Upper lobe of right lung (tissue), 1 donor: ENCODE results near the gene ANKRD42. TPM values are rescaled to one million over a fixed set of nuclear protein-coding genes. Genes with fewer than 3 reads are reported as not detected.

ENCODE experiments used
- ATAC-seq: fragments of 200-7000 bp; cut with Tn5 transposase; one replicate; pipeline ENCODE4 v1.9.1; 2020; ENCODE audit warnings: mild to moderate bottlenecking, moderate library complexity
- DNase-seq: peaks from one replicate; pipeline ENCODE4 v3.0.0-alpha.2; 2020
- H3K27ac ChIP-seq: fragments of 200-600 bp; one replicate; pipeline ENCODE4 v1.8.0; 2022
- H3K27me3 ChIP-seq: fragments of 200-600 bp; one replicate; pipeline ENCODE4 v1.8.0; 2022; ENCODE audit warnings: mild to moderate bottlenecking
- H3K36me3 ChIP-seq: fragments of 200-600 bp; one replicate; pipeline ENCODE4 v1.8.0; 2022
- H3K4me1 ChIP-seq: fragments of 200-600 bp; one replicate; pipeline ENCODE4 v1.8.0; 2022
- H3K4me3 ChIP-seq: fragments of 200-600 bp; one replicate; pipeline ENCODE4 v1.8.0; 2022; ENCODE audit warnings: mild to moderate bottlenecking
- H3K9me3 ChIP-seq: fragments of 200-600 bp; one replicate; pipeline ENCODE4 v1.8.0; 2022
- intact Hi-C: fragments of 100-400 bp; cut with DNase I; formaldehyde crosslinking; loops from one replicate; pipeline ENCODE4 v1.11.0; 2022
- total RNA-seq: library from RNA; stranded (reverse); fragmentation: NEBNext Ultra II Directional; extraction: Animal tissue kit (Norgen Biotek cat#: 25700); gene quantifications from one replicate; pipeline ENCODE4 v1.2.1, GENCODE V29; 2021
- TF ChIP-seq, protein P1 (sequence below): fragments of 200-600 bp; IDR thresholded peaks from one replicate; pipeline ENCODE4 v1.8.0; 2022; ENCODE audit warnings: antibody characterized with exemption
- donor health status: DM: no; HTN: yes; CAD: no; lungs with severe emphysema.

The ANKRD42 gene
- total RNA-seq, 1 donor from 2014 or later, result 13.0 TPM

- Histone ChIP-seq H3K4me1 (peaks cover 28% of the 10 kb centered on the region), H3K4me3 (peak overlapping the region; percentile 84), H3K36me3 (peaks cover 39% of the 10 kb centered on the region), H3K27ac (peak overlapping the region; percentile 96), H3K27me3 (no peaks in the 10 kb centered on the region), H3K9me3 (no peaks in the 10 kb centered on the region)
- peak; percentile 84 for ATAC-seq
- TF ChIP-seq, protein P1, sequence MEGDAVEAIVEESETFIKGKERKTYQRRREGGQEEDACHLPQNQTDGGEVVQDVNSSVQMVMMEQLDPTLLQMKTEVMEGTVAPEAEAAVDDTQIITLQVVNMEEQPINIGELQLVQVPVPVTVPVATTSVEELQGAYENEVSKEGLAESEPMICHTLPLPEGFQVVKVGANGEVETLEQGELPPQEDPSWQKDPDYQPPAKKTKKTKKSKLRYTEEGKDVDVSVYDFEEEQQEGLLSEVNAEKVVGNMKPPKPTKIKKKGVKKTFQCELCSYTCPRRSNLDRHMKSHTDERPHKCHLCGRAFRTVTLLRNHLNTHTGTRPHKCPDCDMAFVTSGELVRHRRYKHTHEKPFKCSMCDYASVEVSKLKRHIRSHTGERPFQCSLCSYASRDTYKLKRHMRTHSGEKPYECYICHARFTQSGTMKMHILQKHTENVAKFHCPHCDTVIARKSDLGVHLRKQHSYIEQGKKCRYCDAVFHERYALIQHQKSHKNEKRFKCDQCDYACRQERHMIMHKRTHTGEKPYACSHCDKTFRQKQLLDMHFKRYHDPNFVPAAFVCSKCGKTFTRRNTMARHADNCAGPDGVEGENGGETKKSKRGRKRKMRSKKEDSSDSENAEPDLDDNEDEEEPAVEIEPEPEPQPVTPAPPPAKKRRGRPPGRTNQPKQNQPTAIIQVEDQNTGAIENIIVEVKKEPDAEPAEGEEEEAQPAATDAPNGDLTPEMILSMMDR, result no peak
- intact Hi-C loops, result no loop called here
- DNase-seq, result peak; percentile 91
These were observed 1.0 kb downstream of the ANKRD42 start for GRCh38 chr11:83194281-83195142.

DNA sequence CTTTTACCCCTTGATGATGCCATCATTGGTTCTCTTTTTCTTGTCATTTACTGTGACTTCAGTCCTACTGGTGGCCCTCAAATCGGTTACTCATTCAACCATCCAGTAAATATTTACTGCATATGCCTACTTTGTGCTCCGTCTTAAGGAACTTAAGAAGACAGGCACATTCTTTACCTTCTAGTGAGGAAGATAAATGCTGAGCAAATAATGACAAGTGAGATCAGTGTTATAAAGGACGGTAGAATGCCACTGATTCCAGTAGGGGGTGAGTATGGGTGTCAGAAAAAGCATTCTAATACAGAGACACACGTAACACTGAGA is 1.6 kb downstream of the ANKRD42 start:
- H3K27me3 ChIP-seq, result no peaks in the 10 kb centered on the region
- no peak for DNase-seq
- TF ChIP-seq, protein P1, result no peak
- no peaks in the 10 kb centered on the region for H3K9me3 ChIP-seq
- peaks cover 34% of the 10 kb centered on the region for H3K36me3 ChIP-seq
- ATAC-seq, result no peak
- peak overlapping the region; percentile 84 for H3K4me3 ChIP-seq
- peaks cover 28% of the 10 kb centered on the region for H3K4me1 ChIP-seq
- intact Hi-C loops, result no loop called here
- peak overlapping the region; percentile 96 for H3K27ac ChIP-seq

- Histone ChIP-seq H3K36me3 (peaks cover 29% of the 10 kb centered on the region), H3K9me3 (no peaks in the 10 kb centered on the region), H3K27ac (no peak overlapping the region), H3K27me3 (no peaks in the 10 kb centered on the region), H3K4me1 (peaks cover 28% of the 10 kb centered on the region), H3K4me3 (no peak overlapping the region)
- ATAC-seq (no peak), DNase-seq (no peak)
- TF ChIP-seq, protein P1, result no peak
- intact Hi-C loops, result no loop called here
These were observed 2.1 kb downstream of the ANKRD42 start for GRCh38 chr11:83195649-83196048.

- Histone ChIP-seq H3K9me3 (no peaks in the 10 kb centered on the region), H3K27ac (no peak overlapping the region), H3K27me3 (no peaks in the 10 kb centered on the region), H3K36me3 (peaks cover 12% of the 10 kb centered on the region), H3K4me1 (peaks cover 14% of the 10 kb centered on the region), H3K4me3 (no peak overlapping the region)
- ATAC-seq, result no peak
- TF ChIP-seq, protein P1, result no peak
- DNase-seq, result no peak
- intact Hi-C loops, result no loop called here
These were observed 6.5 kb downstream of the ANKRD42 start for GRCh38 chr11:83200035-83200434.

DNA sequence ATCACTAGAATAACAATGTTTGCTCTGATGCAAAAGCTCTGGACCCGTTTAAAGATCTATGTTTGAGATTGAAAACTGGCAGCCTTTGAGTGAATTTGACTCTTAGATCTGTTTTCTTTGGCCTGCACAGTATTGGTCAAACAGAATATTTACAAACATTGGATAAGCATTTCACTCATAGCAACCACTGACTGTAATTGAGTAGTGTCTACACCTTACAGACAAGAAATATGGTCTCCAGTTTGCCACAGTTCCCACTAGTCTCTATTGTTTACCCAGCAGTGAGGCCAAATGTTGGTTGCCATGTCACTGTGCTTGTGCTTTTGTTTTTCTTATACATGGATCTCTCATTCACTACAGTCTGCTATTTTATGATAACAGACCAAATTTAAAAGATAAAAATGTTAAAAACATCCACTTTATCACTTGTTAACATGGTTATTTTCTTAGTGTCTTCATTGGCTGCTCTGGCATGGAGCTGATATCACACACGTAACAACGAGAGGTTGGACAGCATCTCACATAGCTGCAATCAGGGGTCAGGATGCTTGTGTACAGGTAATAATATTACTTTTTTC is 12.2 kb downstream of the ANKRD42 start:
- Histone ChIP-seq H3K4me3 (no peak overlapping the region), H3K27ac (no peak overlapping the region), H3K9me3 (no peaks in the 10 kb centered on the region), H3K27me3 (no peaks in the 10 kb centered on the region), H3K36me3 (peaks cover 14% of the 10 kb centered on the region), H3K4me1 (no peaks in the 10 kb centered on the region)
- ATAC-seq, result no peak
- intact Hi-C loops, result no loop called here
- TF ChIP-seq, protein P1, result no peak
- no peak for DNase-seq
